Measurements from ENCODE around the gene SH2D1B. TPM values are rescaled to one million over a fixed set of nuclear protein-coding genes. Genes with fewer than 3 reads are reported as not detected.

Gene SH2D1B
- total and polyA plus RNA-seq, 9 of the 15 experiments (the other 6 are each of a cell fraction or from before 2014, with no cell fraction given): 5.6 to 19.6 (median 9.7) TPM

DNA sequence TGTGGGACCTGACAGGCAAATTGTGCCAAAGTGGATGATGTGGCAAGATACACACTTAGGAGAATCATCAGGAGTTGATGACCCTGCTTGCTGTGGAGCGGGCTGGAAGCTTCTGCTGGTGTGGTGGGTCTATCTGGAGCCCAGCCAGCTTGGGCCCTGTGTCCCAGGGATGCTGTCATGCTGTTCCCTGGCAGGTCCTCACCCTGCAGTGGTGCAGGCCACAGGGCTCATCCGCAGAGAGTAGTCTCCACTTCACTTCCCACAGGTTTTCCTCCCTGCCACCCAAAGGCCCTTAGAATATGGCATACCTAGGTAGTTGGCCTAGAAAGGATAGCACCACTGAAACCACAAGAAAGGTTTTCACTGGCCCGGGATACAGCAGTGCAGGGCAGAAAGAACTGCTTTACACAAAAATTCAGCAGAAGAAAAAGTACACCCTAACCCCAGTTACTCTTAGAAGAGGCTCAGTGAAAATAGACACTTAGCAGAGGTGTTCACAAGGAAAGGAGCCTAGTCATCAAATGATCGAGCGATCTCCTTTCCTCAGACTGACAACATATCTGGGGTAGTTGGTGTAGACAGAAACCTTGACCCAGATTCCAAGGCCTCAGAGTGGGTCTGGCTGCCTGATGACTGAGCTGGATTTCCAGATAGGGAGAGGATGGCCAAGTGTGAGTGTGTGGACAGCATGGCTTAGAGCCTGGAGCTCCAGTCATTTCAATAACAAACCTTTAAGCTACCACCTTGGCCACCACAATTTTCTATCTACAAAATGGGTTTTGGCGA, 31.7 kb downstream of the SH2D1B start (continued):
- no peak for TF ChIP-seq GMEB1 (CRISPR knock-in tag; IDR thresholded peaks at IDR 0.05)
- no peak for TF ChIP-seq HCFC1 (IDR thresholded peaks at IDR 0.05; ENCODE audit: low read depth, low read length)
- TF ChIP-seq, protein P1, sequence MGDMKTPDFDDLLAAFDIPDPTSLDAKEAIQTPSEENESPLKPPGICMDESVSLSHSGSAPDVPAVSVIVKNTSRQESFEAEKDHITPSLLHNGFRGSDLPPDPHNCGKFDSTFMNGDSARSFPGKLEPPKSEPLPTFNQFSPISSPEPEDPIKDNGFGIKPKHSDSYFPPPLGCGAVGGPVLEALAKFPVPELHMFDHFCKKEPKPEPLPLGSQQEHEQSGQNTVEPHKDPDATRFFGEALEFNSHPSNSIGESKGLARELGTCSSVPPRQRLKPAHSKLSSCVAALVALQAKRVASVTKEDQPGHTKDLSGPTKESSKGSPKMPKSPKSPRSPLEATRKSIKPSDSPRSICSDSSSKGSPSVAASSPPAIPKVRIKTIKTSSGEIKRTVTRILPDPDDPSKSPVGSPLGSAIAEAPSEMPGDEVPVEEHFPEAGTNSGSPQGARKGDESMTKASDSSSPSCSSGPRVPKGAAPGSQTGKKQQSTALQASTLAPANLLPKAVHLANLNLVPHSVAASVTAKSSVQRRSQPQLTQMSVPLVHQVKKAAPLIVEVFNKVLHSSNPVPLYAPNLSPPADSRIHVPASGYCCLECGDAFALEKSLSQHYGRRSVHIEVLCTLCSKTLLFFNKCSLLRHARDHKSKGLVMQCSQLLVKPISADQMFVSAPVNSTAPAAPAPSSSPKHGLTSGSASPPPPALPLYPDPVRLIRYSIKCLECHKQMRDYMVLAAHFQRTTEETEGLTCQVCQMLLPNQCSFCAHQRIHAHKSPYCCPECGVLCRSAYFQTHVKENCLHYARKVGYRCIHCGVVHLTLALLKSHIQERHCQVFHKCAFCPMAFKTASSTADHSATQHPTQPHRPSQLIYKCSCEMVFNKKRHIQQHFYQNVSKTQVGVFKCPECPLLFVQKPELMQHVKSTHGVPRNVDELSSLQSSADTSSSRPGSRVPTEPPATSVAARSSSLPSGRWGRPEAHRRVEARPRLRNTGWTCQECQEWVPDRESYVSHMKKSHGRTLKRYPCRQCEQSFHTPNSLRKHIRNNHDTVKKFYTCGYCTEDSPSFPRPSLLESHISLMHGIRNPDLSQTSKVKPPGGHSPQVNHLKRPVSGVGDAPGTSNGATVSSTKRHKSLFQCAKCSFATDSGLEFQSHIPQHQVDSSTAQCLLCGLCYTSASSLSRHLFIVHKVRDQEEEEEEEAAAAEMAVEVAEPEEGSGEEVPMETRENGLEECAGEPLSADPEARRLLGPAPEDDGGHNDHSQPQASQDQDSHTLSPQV (IDR thresholded peaks at IDR 0.05): peak; percentile 81
- TF ChIP-seq EP300 (IDR thresholded peaks at IDR 0.05; ENCODE audit: low read length): peak; percentile 49; the same call in 1 of the 2 replicates
- TF ChIP-seq EP400 (IDR thresholded peaks at IDR 0.05): no peak
- TF ChIP-seq CBFA2T3 (IDR thresholded peaks at IDR 0.05): peak; percentile 69; the same call in 1 of the 2 replicates
- TF ChIP-seq, protein P2, sequence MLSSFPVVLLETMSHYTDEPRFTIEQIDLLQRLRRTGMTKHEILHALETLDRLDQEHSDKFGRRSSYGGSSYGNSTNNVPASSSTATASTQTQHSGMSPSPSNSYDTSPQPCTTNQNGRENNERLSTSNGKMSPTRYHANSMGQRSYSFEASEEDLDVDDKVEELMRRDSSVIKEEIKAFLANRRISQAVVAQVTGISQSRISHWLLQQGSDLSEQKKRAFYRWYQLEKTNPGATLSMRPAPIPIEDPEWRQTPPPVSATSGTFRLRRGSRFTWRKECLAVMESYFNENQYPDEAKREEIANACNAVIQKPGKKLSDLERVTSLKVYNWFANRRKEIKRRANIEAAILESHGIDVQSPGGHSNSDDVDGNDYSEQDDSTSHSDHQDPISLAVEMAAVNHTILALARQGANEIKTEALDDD (IDR thresholded peaks at IDR 0.05): peak; percentile 42; the same call in 1 of the 2 replicates
- TF ChIP-seq SMAD2 (IDR thresholded peaks at IDR 0.05; ENCODE audit: low read depth, low read length): no peak
- no peak for TF ChIP-seq MAZ (CRISPR knock-in tag; conservative IDR thresholded peaks at IDR 0.05 in 1 of 2, IDR thresholded peaks at IDR 0.05 in 1 of 2)
- peak; percentile 51 for TF ChIP-seq MEIS2 (IDR thresholded peaks at IDR 0.05; ENCODE audit: partially characterized antibody)
- TF ChIP-seq SMARCA4 (IDR thresholded peaks at IDR 0.05): peak; percentile 51; the same call in 1 of the 2 replicates
- no peak for TF ChIP-seq ZNF740 (CRISPR knock-in tag; IDR thresholded peaks at IDR 0.05)
- TF ChIP-seq ZNF740 (tag; IDR thresholded peaks at IDR 0.05): no peak
- TF ChIP-seq BDP1 (IDR thresholded peaks at IDR 0.05; ENCODE audit: insufficient read depth, insufficient read length): no peak
- no peak for TF ChIP-seq HMG20B (CRISPR knock-in tag; IDR thresholded peaks at IDR 0.05)
- TF ChIP-seq HNRNPLL (IDR thresholded peaks at IDR 0.05; ENCODE audit: low read depth, low read length, poor library complexity, severe bottlenecking): no peak
- TF ChIP-seq RFX5 (IDR thresholded peaks at IDR 0.05; ENCODE audit: low read depth, low read length): no peak
- no peak for TF ChIP-seq THRA (IDR thresholded peaks at IDR 0.05)
- no peak for TF ChIP-seq MCM7 (IDR thresholded peaks at IDR 0.05)
- TF ChIP-seq NFIX (CRISPR knock-in tag; IDR thresholded peaks at IDR 0.05; ENCODE audit: low read depth): no peak
